SK-MEL-5 (cell line): Measurements from ENCODE around the gene TDRD12. TPM values are rescaled to one million over a fixed set of nuclear protein-coding genes. Genes with fewer than 3 reads are reported as not detected.
"Not testable (repeated sequence)": the region's sequence is repeated elsewhere in the genome, so short reads cannot be mapped to it uniquely, and the experiment has no call there.

Experiments
- DNase-seq: peaks from one replicate; pipeline ENCODE4 v3.0.0-alpha.2; 2016; ENCODE audit warnings: low read depth, low spot score
- in situ Hi-C: cut with HindIII; loops from 2 replicates; pipeline ENCODE4 v1.10.0; 2016; ENCODE audit warnings: low sequenced_read_pairs, high pct_unique_total_duplicates, low pct_unique_long_range_greater_than_20kb
- total RNA-seq: library from RNA; depleted of rRNA; stranded (reverse); fragments of >200 nt; shearing (Covaris generic); gene quantifications from 2 replicates; pipeline ENCODE4 v1.2.3, GENCODE V29; 2014

The TDRD12 gene
- total RNA-seq, 1 experiment from 2014 or later = not detected

DNA sequence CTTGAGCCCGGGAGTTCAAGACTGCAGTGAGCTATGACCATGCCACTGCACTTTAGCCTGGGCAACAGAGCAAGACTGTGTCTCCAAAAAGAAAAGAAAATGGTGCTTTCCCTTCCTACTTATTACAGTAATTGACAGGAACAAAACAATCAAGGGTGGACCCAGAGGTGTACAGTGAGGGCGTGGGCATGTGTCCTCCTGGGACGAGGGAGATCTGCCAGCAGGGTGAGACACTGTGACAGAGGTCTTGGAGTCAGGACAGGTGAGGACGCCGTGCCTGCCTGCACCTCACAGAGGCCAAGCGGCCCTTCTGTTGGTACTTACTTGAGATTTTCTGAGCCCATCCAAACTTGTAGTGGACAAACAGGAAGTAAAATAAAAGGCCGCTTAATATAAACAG is 113.3 kb downstream of the TDRD12 start:
- DNase-seq, in situ Hi-C loops: not testable (repeated sequence)

DNA sequence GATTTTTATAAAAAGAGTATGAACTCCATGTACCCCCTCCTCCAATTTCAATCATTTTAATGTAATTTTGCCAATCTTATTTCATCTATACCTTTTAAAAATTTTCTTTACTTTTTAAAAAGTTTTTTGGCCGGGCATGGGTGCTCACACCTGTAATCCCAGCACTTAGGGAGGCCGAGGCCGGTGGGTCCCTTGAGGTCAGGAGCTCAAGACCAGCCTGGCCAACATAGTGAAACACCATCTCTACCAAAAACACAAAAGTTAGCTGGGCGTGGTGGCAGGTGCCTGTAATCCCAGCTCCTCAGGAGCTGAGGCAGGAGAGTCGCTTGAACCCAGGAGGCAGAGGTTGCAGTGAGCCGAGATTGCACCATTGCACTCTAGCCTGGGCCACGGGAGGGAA is 113.8 kb downstream of the TDRD12 start:
- DNase-seq, in situ Hi-C loops: not testable (repeated sequence)

DNA sequence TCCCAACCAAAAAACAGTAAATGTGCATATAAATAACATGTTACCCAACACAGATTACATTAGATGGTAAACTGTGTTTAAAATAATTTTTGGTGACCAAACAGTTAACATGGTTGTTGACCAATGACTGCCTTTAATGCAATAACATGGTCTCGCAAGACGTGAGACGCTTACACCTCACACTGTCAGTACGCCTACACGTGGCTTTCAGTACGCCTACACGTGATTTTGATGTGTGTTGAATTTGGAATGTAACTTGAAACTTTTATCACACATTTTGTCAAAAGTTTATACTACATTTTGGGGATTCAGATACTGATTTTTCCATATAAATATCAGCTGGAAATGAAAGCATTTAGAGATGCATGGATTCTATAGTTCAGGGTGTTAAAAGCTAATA is 118.0 kb downstream of the TDRD12 start:
- in situ Hi-C loops = no loop called here

DNA sequence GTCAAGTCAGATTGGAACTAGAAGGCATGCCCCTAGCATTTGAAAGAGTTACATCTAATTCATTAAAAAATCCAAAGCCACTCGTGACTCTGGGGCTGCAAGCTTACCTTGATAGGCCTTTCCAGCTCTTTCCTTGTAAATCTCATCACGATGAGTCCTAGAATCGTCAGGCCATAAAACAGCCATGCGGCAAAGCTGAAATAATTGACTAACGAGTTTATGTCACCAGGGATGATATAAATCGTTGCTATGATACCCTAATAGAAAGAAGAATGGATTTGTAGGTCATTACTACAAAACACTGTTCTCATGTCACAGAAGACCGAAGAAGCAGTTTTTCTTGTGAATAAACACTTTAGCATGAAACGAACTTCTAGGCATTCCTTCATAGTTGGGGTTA is 122.5 kb downstream of the TDRD12 start:
- no peak for DNase-seq
- in situ Hi-C loops = no loop called here

More for the DNA sequence above, 118.0 kb downstream of the TDRD12 start:
- no peak for DNase-seq

- DNase-seq = no peak
- in situ Hi-C loops = no loop called here
These were observed 124.2 kb downstream of the TDRD12 start for GRCh38 chr19:32843716-32844245.

- DNase-seq, in situ Hi-C loops: not testable (repeated sequence)
These were observed 128.5 kb downstream of the TDRD12 start for GRCh38 chr19:32848035-32848434.

DNA sequence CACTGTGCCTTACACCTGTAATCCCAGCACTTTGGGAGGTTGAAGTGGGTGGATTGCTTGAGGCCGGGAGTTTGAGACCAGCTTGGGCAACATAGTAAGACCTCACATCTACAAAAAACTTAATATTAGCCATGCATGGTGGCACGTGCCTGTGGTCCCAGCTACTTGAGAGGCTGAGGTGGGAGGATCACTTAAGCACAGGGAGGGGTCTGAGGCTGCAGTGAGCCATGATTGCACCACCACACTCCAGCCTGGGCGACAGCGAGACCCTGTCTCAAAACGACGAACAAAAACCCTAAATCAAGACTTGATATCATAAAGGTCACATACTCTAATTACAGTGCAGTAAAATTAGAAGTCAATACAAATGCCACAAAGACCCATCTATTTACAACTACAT is 132.6 kb downstream of the TDRD12 start:
- in situ Hi-C loops = no loop called here
- no peak for DNase-seq

DNA sequence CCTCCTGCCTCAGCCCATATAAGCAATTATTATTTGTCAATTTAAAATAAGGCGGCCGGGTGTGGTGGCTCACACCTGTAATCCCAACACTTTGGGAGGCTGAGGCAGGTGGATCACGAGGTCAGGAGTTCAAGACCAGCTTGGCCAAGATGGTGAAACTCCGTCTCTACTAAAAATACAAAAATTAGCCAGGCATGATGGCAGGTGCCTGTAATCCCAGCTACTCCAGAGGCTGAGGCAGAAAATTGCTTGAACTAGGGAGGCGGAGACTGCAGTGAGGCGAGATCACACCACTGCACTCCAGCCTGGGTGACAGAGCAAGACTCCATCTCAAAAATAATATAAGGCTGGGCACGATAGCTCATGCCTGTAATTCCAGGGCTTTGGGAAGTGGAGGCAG is 137.3 kb downstream of the TDRD12 start:
- DNase-seq, in situ Hi-C loops: not testable (repeated sequence)

DNA sequence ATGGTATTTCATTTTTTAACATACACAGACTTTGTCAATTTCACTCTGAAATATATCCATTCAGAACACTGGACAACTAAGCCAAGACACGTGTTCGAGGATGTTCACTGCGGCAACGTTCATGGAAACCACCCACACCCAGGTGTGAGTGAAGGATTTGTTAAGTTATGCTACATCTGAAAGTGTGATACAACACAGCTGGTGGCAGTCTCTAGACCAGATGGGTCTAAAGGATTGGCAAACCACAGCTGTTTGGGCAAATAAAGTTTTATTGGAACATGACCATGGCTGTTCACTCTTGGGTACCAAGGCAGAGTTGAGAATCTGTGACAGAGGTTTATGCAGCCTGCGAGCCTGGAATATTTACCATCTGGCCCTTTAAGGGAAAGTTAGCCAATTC is 138.0 kb downstream of the TDRD12 start:
- in situ Hi-C loops = no loop called here
- DNase-seq = no peak

DNA sequence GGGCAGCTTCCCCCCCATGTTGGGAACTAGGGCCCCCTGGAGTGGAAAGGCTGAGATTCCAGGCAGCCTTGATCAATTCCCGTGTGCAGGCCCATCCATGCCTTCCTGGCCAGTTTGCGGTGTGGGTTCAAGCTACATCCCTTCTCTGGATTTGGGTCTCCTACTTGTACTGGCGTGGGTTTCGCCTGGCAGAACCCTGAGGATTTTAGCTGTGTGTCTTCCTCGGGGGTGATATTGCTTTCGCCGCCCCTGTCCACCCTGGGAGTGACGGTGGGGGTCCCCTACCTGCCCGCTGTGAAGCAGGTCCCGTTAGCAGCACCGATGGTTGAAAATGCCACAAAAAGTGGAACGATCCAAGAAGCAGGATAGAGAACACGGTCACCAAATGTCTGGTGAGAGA is 138.6 kb downstream of the TDRD12 start:
- in situ Hi-C loops = no loop called here
- DNase-seq = no peak

GRCh38 chr19:32858559-32858958 is 139.0 kb downstream of the TDRD12 start:
- DNase-seq = no peak
- in situ Hi-C loops = no loop called here

GRCh38 chr19:32859591-32859990 is 140.0 kb downstream of the TDRD12 start:
- DNase-seq = no peak
- in situ Hi-C loops = no loop called here

GRCh38 chr19:32861596-32861995 is 142.0 kb downstream of the TDRD12 start:
- in situ Hi-C loops = no loop called here
- DNase-seq = no peak

DNA sequence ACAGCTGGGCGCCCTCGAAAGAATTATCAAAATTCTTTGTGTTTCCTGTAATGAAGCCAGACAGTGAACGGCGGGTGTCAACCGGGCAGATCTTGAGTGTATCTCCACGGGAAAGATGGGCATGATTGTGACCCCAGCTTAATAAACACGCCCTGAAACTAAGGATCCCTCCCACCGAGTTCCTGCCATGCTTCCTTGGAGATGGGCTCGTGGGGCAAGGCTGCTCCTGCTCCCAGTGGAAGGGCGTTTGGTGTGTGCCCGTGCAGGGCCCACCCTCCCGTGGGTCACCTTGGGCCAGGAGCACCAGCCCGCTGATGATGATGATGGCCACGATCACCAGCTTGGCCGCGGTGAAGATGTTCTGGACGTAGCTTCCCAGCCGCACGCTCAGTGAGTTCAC is 142.6 kb downstream of the TDRD12 start:
- no peak for DNase-seq
- in situ Hi-C loops = no loop called here

DNA sequence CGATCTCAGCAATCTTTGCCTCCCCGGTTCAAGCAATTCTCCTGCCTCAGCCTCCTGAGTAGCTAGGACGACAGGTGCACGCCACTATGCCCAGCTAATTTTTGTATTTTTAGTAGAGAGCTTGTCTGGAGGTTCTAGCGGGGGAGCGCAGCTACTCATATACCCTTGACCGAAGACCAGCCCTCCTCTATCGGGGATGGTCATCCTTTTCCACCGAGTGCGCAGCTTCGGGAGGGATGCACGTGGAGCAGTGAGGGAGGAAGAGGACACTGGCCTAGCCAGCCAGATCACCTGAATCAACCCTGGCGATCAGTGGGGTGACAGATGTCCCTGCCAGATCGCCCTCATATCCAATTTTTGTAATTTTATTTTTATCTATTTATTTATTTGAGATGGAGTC is 143.2 kb downstream of the TDRD12 start:
- in situ Hi-C loops = no loop called here
- DNase-seq = no peak

DNA sequence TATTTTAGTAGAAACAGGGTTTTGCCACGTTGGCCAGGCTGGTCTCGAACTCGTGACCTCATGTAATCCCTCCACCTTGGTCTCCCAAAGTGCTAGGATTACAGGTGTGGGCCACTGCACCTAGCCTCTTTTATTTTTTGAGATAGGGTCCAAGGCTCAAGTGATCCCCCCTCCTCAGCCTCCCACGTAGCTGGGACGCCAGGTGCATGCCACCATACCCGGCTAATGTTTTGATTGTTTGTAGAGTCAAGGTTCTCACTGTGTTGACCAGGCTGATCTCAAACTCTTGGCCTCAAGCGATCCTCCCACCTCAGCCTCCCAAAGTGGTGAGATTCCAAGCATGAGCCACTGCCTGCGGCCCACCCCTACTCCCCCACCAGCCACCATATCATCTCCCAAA is 143.7 kb downstream of the TDRD12 start:
- DNase-seq = no peak

GRCh38 chr19:32863841-32864240 is 144.3 kb downstream of the TDRD12 start:
- no peak for DNase-seq
- in situ Hi-C loops = no loop called here

More for the DNA sequence above, 143.7 kb downstream of the TDRD12 start:
- in situ Hi-C loops = no loop called here

- no peak for DNase-seq
- in situ Hi-C loops = no loop called here
These were observed 144.9 kb downstream of the TDRD12 start for GRCh38 chr19:32864318-32865007.

DNA sequence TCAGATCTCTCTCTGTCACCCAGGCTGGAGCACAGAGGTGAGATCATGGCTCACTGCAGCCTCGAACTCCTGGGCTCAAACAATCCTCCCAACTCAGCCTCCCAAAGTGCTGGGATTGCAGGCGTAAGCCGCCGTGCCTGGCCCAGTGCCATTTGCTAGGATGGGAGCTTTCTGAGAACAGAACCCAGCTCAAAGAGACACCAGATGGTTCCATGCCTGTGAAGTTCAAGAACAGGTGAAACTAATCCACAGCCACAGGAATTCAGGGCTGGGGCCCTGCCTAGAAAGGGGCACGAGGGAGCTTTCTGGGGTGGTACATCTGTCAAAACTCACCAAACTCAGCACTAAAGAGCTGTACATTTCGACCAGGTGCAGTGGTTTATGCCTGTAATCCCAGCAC is 145.8 kb downstream of the TDRD12 start:
- in situ Hi-C loops = no loop called here
- no peak for DNase-seq
